Pancreas (tissue), 10 donors: ENCODE data around the gene RIPOR3. TPM values are rescaled to one million over a fixed set of nuclear protein-coding genes. Genes with fewer than 3 reads are reported as not detected.

Experiments
- ATAC-seq, 4 donors: fragments of 200-7000 bp; cut with Tn5 transposase; one replicate each; pipeline versions ENCODE4 v1.8.0 to v1.9.1; 2020; ENCODE audit warnings: mild to moderate bottlenecking in 4 of 4, moderate library complexity in 4 of 4
- DNase-seq, 6 donors: peaks; one replicate each; pipeline ENCODE4 v3.0.0-alpha.2; 2020
- FAIRE-seq: peaks from 2 replicates; lab custom pipeline; 2012; peaks lifted over from hg19 to GRCh38; lab: Jason Lieb, UNC
- H3K27ac ChIP-seq, 4 donors: fragments of 200-600 bp; sonication (generic); 1 replicate in 3 of 4; 2 replicates in 1 of 4; pipeline versions ENCODE4 v1.5.0 to v1.8.0; 2020
- H3K27me3 ChIP-seq, 4 donors: fragments of 200-600 bp; one replicate each; pipeline ENCODE4 v1.8.0; 2021
- H3K36me3 ChIP-seq, 3 donors: fragments of 200-600 bp; sonication (generic) in 1 of 3; one replicate each; pipeline versions ENCODE4 v1.5.0 to v1.8.0; 2020 to 2021
- H3K4me1 ChIP-seq, 3 donors: fragments of 200-600 bp; one replicate each; pipeline ENCODE4 v1.8.0; 2021
- H3K4me3 ChIP-seq, 4 donors: fragments of 200-600 bp; sonication (generic) in 2 of 4; one replicate each; pipeline versions ENCODE4 v1.5.0 to v1.8.0; 2020 to 2021
- H3K9me3 ChIP-seq, 4 donors: fragments of 200-600 bp; one replicate each; pipeline ENCODE4 v1.8.0; 2021
- WGBS, 2 donors: extraction: QIAGEN DNeasy Blood & Tissue Kit; methylation state at CpG; one replicate each; pipeline ENCODE4 v1.1.7; 2013; 5-methylcytosine and 5-hydroxymethylcytosine counted together
- intact Hi-C, 3 donors: fragments of 100-400 bp; cut with DNase I; formaldehyde crosslinking; loops; one replicate each; pipeline versions ENCODE4 v1.11.1 to v1.14.2; 2022
- polyA plus RNA-seq, 2 donors: library from polyadenylated mRNA; stranded (reverse); fragments of 200-250 nt; gene quantifications; one replicate each; pipeline ENCODE4 v1.2.3, GENCODE V29; 2013
- total RNA-seq, 6 donors: library from RNA; stranded (reverse); fragmentation: NEBNext Ultra II Directional in 4 of 6; extraction: Animal tissue kit (Norgen Biotek cat#: 25700) in 4 of 6; gene quantifications; one replicate each; pipeline versions ENCODE4 v1.2.1 to v1.2.4, GENCODE V29; 2021 to 2023
- TF ChIP-seq, protein P1 (sequence below), 4 donors: fragments of 200-600 bp; sonication (generic) in 3 of 4; IDR thresholded peaks; one replicate each; pipeline versions ENCODE4 v1.5.0 to v1.8.0; 2021; ENCODE audit warnings: antibody characterized with exemption in 4 of 4
- donor health status: healthy with polysubstance abuse.
- donor health status: DM: no; HTN: no; CAD: no; lungs with moderate emphysema.
- donor health status: DM: no; HTN: no; CAD: no.
- donor health status: control.
- donor health status: control.
- donor health status: Bipolar disorder and iron deficiency.
- donor health status: DM: yes; HTN: yes; CAD: no.
- donor health status: DM: no; HTN: no; CAD: no.
- donor health status: DM: no; HTN: no; CAD: no.
- donor health status: DM: yes; HTN: yes; CAD: no.

RIPOR3 gene
- total and polyA plus RNA-seq, 8 donors, result 0.67 to 11.3 (median 2.1) TPM

DNA sequence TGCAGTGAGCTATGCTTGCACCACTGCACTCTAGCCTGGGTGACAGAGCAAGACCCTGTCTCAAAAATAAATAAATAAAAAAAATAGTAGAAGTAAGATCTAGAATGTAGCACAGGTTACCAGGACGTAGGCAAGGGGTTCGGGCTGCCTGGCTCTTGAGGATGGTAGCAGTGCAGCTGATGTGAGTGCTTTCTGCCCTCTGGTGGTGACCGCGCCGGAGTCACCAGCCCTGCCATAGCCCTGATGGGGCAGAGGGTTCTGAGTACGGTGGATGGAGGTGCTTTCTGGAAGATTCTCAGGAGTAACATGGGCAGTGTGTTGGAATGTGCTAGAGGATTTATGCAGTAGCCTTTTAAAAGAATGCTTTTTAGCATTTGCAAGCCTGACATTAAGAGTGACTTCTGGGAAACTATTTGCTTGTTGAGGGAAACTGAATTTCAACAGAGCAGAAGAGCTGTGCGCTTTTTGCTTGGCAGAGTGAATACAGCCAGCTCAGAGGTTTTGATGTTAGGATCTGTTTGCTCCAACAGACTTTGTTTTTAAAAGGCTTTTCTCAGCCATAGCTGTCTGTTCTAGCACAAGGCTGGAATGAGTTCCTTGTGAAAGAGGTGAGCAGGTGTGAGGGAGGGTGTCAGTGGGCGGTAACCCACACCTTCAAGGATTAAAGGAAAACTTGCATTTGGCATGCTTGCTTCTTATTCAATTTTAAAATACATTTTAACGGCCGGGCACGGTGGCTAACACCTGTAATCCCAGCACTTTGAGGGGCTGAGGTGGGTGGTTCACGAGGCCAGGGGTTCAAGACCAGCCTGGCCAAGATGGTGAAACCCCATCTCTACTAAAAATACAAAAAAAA lies 115.2 kb downstream of the RIPOR3 start:
- Histone ChIP-seq H3K27me3 (no peaks in the 10 kb centered on the region), H3K36me3 (peaks cover 0 to 43% (median 3%) of the 10 kb centered on the region in 3 donors), H3K4me3 (no peak overlapping the region), H3K9me3 (no peaks in the 10 kb centered on the region), H3K27ac (no peak overlapping the region), H3K4me1 (peaks cover 0 to 3% (median 0%) of the 10 kb centered on the region in 3 donors)
- TF ChIP-seq, protein P1, sequence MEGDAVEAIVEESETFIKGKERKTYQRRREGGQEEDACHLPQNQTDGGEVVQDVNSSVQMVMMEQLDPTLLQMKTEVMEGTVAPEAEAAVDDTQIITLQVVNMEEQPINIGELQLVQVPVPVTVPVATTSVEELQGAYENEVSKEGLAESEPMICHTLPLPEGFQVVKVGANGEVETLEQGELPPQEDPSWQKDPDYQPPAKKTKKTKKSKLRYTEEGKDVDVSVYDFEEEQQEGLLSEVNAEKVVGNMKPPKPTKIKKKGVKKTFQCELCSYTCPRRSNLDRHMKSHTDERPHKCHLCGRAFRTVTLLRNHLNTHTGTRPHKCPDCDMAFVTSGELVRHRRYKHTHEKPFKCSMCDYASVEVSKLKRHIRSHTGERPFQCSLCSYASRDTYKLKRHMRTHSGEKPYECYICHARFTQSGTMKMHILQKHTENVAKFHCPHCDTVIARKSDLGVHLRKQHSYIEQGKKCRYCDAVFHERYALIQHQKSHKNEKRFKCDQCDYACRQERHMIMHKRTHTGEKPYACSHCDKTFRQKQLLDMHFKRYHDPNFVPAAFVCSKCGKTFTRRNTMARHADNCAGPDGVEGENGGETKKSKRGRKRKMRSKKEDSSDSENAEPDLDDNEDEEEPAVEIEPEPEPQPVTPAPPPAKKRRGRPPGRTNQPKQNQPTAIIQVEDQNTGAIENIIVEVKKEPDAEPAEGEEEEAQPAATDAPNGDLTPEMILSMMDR (IDR thresholded peaks at IDR 0.05), result peak in 3 of 4 donors; percentile 22 to 26 (median 24)
- 71 to 79% methylated on average over 12 of the region's 12 CpGs for WGBS, 2 donors
- no peak for FAIRE-seq
- intact Hi-C loops, result loop anchor here in 2 of 3 donors (5.0 to 10.0 kb wide), 2 partner anchors 91 to 94 kb away; no protein-coding TSS in a partner anchor
- peak in 1 of 6 donors; percentile 42 for DNase-seq
- peak in 3 of 4 donors; percentile 69 to 73 (median 70) for ATAC-seq

DNA sequence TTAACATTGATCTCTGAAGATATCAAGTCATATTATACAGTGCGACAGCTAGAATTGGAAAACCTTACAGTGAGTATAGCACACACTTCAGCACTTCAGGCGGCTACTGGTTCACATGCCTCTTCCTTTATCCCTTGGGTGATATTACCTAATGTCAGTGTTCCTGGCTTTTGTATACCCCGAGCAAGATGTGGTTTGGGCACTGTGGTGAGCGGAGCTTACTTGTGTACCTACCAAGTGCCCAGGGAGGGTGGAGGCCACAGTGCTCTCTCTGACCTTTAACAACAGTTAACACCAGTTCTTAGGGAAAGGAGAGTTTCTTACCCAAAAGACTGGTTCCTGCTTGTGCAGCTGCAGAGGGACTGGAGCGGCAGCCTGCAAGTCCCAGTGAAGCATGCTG lies 116.8 kb downstream of the RIPOR3 start:
- Histone ChIP-seq H3K27ac (no peak overlapping the region), H3K9me3 (no peaks in the 10 kb centered on the region), H3K4me1 (peaks cover 0 to 3% (median 0%) of the 10 kb centered on the region in 3 donors), H3K36me3 (peaks cover 0 to 29% (median 3%) of the 10 kb centered on the region in 3 donors), H3K27me3 (no peaks in the 10 kb centered on the region), H3K4me3 (no peak overlapping the region)
- DNase-seq (no peak), FAIRE-seq (no peak), ATAC-seq (no peak)
- 93 to 96% methylated on average over 5 of the region's 5 CpGs for WGBS, 2 donors
- TF ChIP-seq, protein P1 (IDR thresholded peaks at IDR 0.05), result no peak
- intact Hi-C loops, result loop anchor here in 1 of 3 donors (10.0 kb wide), 1 partner anchor 90 kb away; no protein-coding TSS in a partner anchor

DNA sequence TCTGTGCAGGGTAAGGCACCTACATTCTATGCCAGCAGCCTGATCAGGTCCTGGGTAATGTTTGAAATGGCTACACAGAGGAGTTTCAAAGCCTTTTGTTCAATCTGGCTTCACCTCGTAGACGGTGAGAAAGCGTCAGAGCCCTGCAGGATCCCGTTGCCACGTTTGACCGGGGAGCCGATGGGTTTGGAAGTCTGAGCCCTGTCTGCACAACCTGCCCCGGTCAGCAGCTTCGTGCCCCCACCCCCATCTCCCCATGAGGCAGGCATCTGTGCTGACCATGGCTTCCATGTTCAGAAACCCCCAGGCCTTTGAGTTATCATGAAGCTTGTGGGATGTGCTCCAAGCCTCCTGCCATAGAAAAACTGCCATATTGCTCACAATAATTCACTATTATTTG lies 117.2 kb downstream of the RIPOR3 start:
- H3K9me3 ChIP-seq, result no peaks in the 10 kb centered on the region
- no peak for ATAC-seq
- no peak for DNase-seq
- WGBS, 2 donors, result 82 to 86% methylated on average over 9 of the region's 9 CpGs
- no peak overlapping the region for H3K4me3 ChIP-seq
- TF ChIP-seq, protein P1 (IDR thresholded peaks at IDR 0.05), result no peak
- FAIRE-seq, result no peak
- H3K27me3 ChIP-seq, result no peaks in the 10 kb centered on the region
- H3K36me3 ChIP-seq, result peaks cover 0 to 27% (median 0%) of the 10 kb centered on the region in 3 donors
- no peak overlapping the region for H3K27ac ChIP-seq
- H3K4me1 ChIP-seq, result peaks cover 0 to 3% (median 0%) of the 10 kb centered on the region in 3 donors
- intact Hi-C loops, result loop anchor here in 1 of 3 donors (10.0 kb wide), 1 partner anchor 89 kb away; no protein-coding TSS in a partner anchor

DNA sequence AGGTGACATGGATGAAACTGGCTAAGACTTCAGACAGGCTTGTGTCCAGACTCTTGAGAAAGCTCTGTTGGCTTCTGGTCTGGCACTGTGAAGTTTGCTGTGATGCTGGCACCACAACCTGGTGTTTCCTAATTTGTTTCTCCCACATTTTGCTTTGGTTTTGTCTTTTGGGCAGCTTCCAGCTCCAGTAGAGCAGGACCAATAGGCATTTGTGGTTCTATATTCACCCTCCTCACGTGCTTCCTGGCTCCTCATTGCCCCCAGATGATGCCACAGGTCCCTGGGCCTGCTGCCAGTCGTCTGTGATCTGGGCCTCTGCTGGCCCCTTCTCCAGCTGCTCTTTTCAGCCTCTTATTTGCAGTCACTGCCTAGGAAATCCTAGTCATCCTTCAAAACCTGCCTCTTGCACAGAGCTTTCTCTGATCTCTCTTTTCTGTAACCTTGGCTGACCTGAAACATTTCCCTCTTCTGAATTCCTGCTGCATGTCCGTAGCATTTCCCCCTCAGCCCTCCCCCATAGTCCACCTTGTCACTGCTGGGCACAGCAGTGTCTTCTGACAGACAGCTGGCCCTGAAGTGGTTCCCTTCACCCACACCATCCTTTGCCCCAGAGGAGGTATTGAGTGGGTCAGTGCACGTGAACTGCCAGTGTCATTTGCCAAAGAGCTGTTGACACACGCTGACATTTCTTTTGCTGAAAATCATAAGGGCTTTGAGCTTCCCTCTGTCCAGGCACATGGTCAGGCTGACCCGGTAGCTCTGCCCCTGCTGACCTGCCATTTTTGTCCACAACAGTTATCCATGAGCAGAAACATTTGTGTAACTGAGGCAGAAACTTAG lies 118.2 kb downstream of the RIPOR3 start:
- Histone ChIP-seq H3K27me3 (no peaks in the 10 kb centered on the region), H3K27ac (no peak overlapping the region), H3K4me3 (no peak overlapping the region), H3K36me3 (peaks cover 0 to 27% (median 0%) of the 10 kb centered on the region in 3 donors), H3K4me1 (peaks cover 0 to 3% (median 0%) of the 10 kb centered on the region in 3 donors), H3K9me3 (no peaks in the 10 kb centered on the region)
- DNase-seq (no peak), ATAC-seq (peak in 2 of 4 donors; percentile 11 to 31), FAIRE-seq (no peak)
- TF ChIP-seq, protein P1 (IDR thresholded peaks at IDR 0.05), result no peak
- intact Hi-C loops, result loop anchor here in 1 of 3 donors (10.0 kb wide), 1 partner anchor 88 kb away; no protein-coding TSS in a partner anchor
- WGBS, 2 donors, result 53 to 54% methylated on average over 6 of the region's 6 CpGs
